Stimulated activated CD4-positive, alpha-beta T cell treated with anti-CD3 and anti-CD28 coated beads, Interleukin-1b, Interleukin-23, amount 100 ng/mL, for 4 hours (primary cell): ENCODE measurements around the gene USP17L19.
"Not testable (repeated sequence)": the region's sequence is repeated elsewhere in the genome, so short reads cannot be mapped to it uniquely, and the experiment has no call there.

Experiments used
- DNase-seq, 2 donors: peaks; one replicate each; pipeline ENCODE4 v3.0.0-alpha.2; 2020; ENCODE audit warnings: low read depth in 2 of 2

USP17L19 gene, protein sequence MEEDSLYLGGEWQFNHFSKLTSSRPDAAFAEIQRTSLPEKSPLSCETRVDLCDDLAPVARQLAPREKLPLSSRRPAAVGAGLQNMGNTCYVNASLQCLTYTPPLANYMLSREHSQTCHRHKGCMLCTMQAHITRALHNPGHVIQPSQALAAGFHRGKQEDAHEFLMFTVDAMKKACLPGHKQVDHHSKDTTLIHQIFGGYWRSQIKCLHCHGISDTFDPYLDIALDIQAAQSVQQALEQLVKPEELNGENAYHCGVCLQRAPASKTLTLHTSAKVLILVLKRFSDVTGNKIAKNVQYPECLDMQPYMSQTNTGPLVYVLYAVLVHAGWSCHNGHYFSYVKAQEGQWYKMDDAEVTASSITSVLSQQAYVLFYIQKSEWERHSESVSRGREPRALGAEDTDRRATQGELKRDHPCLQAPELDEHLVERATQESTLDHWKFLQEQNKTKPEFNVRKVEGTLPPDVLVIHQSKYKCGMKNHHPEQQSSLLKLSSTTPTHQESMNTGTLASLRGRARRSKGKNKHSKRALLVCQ

DNA sequence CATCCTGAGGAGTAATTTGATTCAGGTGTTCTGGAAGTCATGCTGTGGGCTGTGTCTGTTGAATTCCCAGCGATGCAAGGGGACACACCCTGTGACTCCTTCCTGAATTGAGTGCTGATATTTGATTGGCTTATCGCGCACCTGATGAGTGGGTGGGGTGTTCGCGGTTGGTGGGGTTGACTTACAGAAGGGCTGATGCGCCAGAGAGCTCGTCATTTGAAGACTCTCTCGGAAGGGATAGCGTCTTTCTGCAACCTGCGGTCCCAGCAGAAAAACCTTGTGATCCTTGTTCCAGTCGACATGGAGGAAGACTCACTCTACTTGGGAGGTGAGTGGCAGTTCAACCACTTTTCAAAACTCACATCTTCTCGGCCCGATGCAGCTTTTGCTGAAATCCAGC lies at the start of gene USP17L19:
Gene USP17L19 (plus strand): TSS at position 301 of the 400 bp plus-strand sequence. CDS start 0 bp downstream, at position 301.
- not testable (repeated sequence) for DNase-seq

DNA sequence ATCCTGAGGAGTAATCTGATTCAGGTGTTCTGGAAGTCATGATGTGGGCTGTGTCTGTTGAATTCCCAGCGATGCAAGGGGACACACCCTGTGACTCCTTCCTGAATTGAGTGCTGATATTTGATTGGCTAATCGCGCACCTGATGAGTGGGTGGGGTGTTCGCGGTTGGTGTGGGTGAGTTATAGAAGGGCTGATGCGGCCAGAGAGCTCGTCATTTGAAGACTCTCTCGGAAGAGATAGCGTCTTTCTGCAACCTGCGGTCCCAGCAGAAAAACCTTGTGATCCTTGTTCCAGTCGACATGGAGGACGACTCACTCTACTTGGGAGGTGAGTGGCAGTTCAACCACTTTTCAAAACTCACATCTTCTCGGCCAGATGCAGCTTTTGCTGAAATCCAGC lies 42.8 kb upstream of the USP17L19 start, which contains the start of gene USP17L10:
Gene USP17L10 (plus strand): TSS at position 301 of the 400 bp plus-strand sequence. CDS start 0 bp downstream, at position 301.
- not testable (repeated sequence) for DNase-seq

DNA sequence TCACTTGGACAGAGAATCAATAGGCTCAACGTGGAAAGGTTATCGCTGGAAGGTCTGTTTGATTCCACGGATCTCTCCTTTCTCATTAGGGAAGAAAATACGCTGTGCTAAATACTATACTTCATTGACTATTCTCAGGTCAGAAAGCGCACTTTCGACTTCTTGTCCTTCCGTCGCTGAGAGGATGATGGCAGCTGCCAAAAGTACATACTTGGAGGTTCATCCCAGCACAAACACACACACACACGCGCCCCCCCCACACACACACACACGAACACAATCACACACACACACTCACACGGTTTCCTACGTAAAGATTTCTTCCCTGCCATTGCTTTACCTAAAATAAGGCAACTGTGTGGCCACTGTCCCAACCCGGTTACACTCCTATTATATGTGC lies 38.5 kb upstream of the USP17L19 start:
- not testable (repeated sequence) for DNase-seq

GRCh38 chr4:9215105-9215504 lies 38.1 kb upstream of the USP17L19 start, which contains the start of gene USP17L11:
Gene USP17L11 (plus strand): TSS chr4:9215405. CDS start chr4:9215405, 0 bp downstream.
- DNase-seq, result not testable (repeated sequence)

DNA sequence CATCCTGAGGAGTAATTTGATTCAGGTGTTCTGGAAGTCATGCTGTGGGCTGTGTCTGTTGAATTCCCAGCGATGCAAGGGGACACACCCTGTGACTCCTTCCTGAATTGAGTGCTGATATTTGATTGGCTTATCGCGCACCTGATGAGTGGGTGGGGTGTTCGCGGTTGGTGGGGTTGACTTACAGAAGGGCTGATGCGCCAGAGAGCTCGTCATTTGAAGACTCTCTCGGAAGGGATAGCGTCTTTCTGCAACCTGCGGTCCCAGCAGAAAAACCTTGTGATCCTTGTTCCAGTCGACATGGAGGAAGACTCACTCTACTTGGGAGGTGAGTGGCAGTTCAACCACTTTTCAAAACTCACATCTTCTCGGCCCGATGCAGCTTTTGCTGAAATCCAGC lies 33.3 kb upstream of the USP17L19 start, which contains the start of gene USP17L12:
Gene USP17L12 (plus strand): TSS at position 301 of the 400 bp plus-strand sequence. CDS start 0 bp downstream, at position 301.
- not testable (repeated sequence) for DNase-seq

DNA sequence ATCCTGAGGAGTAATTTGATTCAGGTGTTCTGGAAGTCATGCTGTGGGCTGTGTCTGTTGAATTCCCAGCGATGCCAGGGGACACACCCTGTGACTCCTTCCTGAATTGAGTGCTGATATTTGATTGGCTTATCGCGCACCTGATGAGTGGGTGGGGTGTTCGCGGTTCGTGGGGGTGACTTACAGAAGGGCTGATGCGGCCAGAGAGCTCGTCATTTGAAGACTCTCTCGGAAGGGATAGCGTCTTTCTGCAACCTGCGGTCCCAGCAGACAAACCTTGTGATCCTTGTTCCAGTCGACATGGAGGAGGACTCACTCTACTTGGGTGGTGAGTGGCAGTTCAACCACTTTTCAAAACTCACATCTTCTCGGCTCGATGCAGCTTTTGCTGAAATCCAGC lies 28.6 kb upstream of the USP17L19 start, which contains the start of gene USP17L13:
Gene USP17L13 (plus strand): TSS at position 301 of the 400 bp plus-strand sequence. CDS start 0 bp downstream, at position 301.
- DNase-seq, result not testable (repeated sequence)

GRCh38 chr4:9230249-9230648 lies 22.9 kb upstream of the USP17L19 start:
- DNase-seq, result not testable (repeated sequence)

DNA sequence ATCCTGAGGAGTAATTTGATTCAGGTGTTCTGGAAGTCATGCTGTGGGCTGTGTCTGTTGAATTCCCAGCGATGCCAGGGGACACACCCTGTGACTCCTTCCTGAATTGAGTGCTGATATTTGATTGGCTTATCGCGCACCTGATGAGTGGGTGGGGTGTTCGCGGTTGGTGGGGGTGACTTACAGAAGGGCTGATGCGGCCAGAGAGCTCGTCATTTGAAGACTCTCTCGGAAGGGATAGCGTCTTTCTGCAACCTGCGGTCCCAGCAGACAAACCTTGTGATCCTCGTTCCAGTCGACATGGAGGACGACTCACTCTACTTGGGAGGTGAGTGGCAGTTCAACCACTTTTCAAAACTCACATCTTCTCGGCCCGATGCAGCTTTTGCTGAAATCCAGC lies 19.1 kb upstream of the USP17L19 start, which contains the start of gene USP17L15:
Gene USP17L15 (plus strand): TSS at position 301 of the 400 bp plus-strand sequence. CDS start 0 bp downstream, at position 301.
- DNase-seq, result not testable (repeated sequence)

GRCh38 chr4:9238461-9238860 lies 14.7 kb upstream of the USP17L19 start:
- not testable (repeated sequence) for DNase-seq

DNA sequence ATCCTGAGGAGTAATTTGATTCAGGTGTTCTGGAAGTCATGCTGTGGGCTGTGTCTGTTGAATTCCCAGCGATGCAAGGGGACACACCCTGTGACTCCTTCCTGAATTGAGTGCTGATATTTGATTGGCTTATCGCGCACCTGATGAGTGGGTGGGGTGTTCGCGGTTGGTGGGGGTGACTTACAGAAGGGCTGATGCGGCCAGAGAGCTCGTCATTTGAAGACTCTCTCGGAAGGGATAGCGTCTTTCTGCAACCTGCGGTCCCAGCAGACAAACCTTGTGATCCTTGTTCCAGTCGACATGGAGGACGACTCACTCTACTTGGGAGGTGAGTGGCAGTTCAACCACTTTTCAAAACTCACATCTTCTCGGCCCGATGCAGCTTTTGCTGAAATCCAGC lies 9.6 kb upstream of the USP17L19 start, which contains the start of gene USP17L17:
Gene USP17L17 (plus strand): TSS at position 301 of the 400 bp plus-strand sequence. CDS start 0 bp downstream, at position 301.
- DNase-seq, result not testable (repeated sequence)

- not testable (repeated sequence) for DNase-seq
These were observed 5.1 kb upstream of the USP17L19 start, which contains the start of gene USP17L18 for GRCh38 chr4:9247953-9248680. Gene USP17L18 (plus strand): TSS chr4:9248630. CDS start chr4:9248630, 0 bp downstream.

- not testable (repeated sequence) for DNase-seq
These were observed 4.6 kb downstream of the USP17L19 start, which contains the start of gene USP17L20 for GRCh38 chr4:9257824-9258223. Gene USP17L20 (plus strand): TSS chr4:9258124. CDS start chr4:9258124, 0 bp downstream.

- not testable (repeated sequence) for DNase-seq
These were observed 9.4 kb downstream of the USP17L19 start, which contains the start of gene USP17L21 for GRCh38 chr4:9262572-9262971. Gene USP17L21 (plus strand): TSS chr4:9262872. CDS start chr4:9262872, 0 bp downstream.

DNA sequence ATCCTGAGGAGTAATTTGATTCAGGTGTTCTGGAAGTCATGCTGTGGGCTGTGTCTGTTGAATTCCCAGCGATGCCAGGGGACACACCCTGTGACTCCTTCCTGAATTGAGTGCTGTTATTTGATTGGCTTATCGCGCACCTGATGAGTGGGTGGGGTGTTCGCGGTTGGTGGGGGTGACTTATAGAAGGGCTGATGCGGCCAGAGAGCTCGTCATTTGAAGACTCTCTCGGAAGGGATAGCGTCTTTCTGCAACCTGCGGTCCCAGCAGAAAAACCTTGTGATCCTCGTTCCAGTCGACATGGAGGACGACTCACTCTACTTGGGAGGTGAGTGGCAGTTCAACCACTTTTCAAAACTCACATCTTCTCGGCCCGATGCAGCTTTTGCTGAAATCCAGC lies 14.1 kb downstream of the USP17L19 start, which contains the start of gene USP17L22:
Gene USP17L22 (plus strand): TSS at position 301 of the 400 bp plus-strand sequence. CDS start 0 bp downstream, at position 301.
- not testable (repeated sequence) for DNase-seq

DNA sequence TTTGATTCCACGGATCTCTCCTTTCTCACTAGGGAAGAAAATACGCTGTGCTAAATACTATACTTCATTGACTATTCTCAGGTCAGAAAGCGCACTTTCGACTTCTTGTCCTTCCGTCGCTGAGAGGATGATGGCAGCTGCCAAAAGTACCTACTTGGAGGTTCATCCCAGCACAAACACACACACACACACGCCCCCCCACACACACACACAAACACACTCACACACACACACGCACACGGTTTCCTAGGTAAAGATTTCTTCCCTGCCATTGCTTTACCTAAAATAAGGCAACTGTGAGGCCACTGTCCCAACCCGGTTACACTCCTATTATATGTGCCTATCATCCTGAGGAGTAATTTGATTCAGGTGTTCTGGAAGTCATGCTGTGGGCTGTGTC lies 18.5 kb downstream of the USP17L19 start:
- not testable (repeated sequence) for DNase-seq
